Measurements from ENCODE around the gene LDHA.

Gene LDHA
- 270 to 421 reads per million in 2 donors for total RNA-seq

- DNase-seq = peak; percentile 99
Measured at GRCh38 chr11:18394275-18394927, at the start of gene LDHA. LDHA (plus strand) TSS chr11:18394563; CDS start chr11:18396843, 2,280 bp downstream.

- DNase-seq = no peak
Measured at GRCh38 chr11:18347471-18348125, 46.8 kb upstream of the LDHA start.

GRCh38 chr11:18352581-18352980 lies 41.8 kb upstream of the LDHA start:
- no peak for DNase-seq

- no peak for DNase-seq
Measured at GRCh38 chr11:18358646-18359045, 35.7 kb upstream of the LDHA start.

GRCh38 chr11:18361154-18361553 lies 33.2 kb upstream of the LDHA start:
- no peak for DNase-seq

- DNase-seq = no peak
Measured at GRCh38 chr11:18364495-18365073, 29.8 kb upstream of the LDHA start.

- no peak for DNase-seq
Measured at GRCh38 chr11:18365741-18366140, 28.6 kb upstream of the LDHA start.

GRCh38 chr11:18366286-18366685 lies 28.1 kb upstream of the LDHA start:
- DNase-seq = no peak

GRCh38 chr11:18367431-18367830 lies 26.9 kb upstream of the LDHA start:
- no peak for DNase-seq

- no peak for DNase-seq
Measured at GRCh38 chr11:18368221-18368620, 26.1 kb upstream of the LDHA start.

- DNase-seq = no peak
Measured at GRCh38 chr11:18369398-18369797, 25.0 kb upstream of the LDHA start.

GRCh38 chr11:18371279-18371678 lies 23.1 kb upstream of the LDHA start:
- DNase-seq = no peak

- DNase-seq = no peak
Measured at GRCh38 chr11:18372201-18372600, 22.2 kb upstream of the LDHA start.

- DNase-seq = no peak
Measured at GRCh38 chr11:18374956-18375355, 19.4 kb upstream of the LDHA start.

- DNase-seq = no peak
Measured at GRCh38 chr11:18375941-18376340, 18.4 kb upstream of the LDHA start.

- no peak for DNase-seq
Measured at GRCh38 chr11:18379201-18379600, 15.2 kb upstream of the LDHA start.

GRCh38 chr11:18383388-18384156 lies 10.8 kb upstream of the LDHA start:
- DNase-seq = peak; percentile 66

- no peak for DNase-seq
Measured at GRCh38 chr11:18384157-18384641, 10.2 kb upstream of the LDHA start.

- DNase-seq = no peak
Measured at GRCh38 chr11:18390088-18390487, 4.3 kb upstream of the LDHA start.

GRCh38 chr11:18392434-18393321 lies 1.7 kb upstream of the LDHA start:
- DNase-seq = no peak

GRCh38 chr11:18393581-18394274 lies 635 bp upstream of the LDHA start:
- no peak for DNase-seq
